Ramos (cell line): ENCODE results near the gene NOS2.
"Not testable (repeated sequence)": the region's sequence is repeated elsewhere in the genome, so short reads cannot be mapped to it uniquely, and the experiment has no call there.

Experiments
- in situ Hi-C: fragments of 300-500 bp; cut with MboI; formaldehyde crosslinking; loops from one replicate; pipeline ENCODE4 v1.14.3; 2022; ENCODE audit warnings: low sequenced_read_pairs; ENCODE audit not compliant: unreplicated experiment

The NOS2 gene

GRCh38 chr17:27800522-27800921, at the start of gene NOS2:
TSS of gene NOS2 (minus strand) at chr17:27800529. CDS start at chr17:27798809, 1,720 bp downstream.
- in situ Hi-C loops, result loop anchor here (10.0 to 25.0 kb wide), 2 partner anchors 94 to 612 kb away; partner anchors contain the start of genes LYRM9 and SLC46A1

GRCh38 chr17:27849474-27850185, 49.3 kb upstream of the NOS2 start:
- in situ Hi-C loops, result loop anchor here (10.0 kb wide), 1 partner anchor 45 kb away; the partner anchor contains the start of gene LYRM9

- in situ Hi-C loops, result loop anchor here (10.0 kb wide), 1 partner anchor 46 kb away; the partner anchor contains the start of gene LYRM9
Observed at GRCh38 chr17:27848931-27849330, 48.6 kb upstream of the NOS2 start.

GRCh38 chr17:27846808-27847307, 46.5 kb upstream of the NOS2 start:
- in situ Hi-C loops, result loop anchor here (10.0 kb wide), 1 partner anchor 48 kb away; the partner anchor contains the start of gene LYRM9

- in situ Hi-C loops, result loop anchor here (10.0 kb wide), 1 partner anchor 49 kb away; the partner anchor contains the start of gene LYRM9
Observed at GRCh38 chr17:27846042-27846655, 45.8 kb upstream of the NOS2 start.

GRCh38 chr17:27845264-27846041, 45.1 kb upstream of the NOS2 start:
- in situ Hi-C loops, result loop anchor here (10.0 kb wide), 1 partner anchor 49 kb away; the partner anchor contains the start of gene LYRM9

- in situ Hi-C loops, result loop anchor here (10.0 kb wide), 1 partner anchor 54 kb away; the partner anchor contains the start of gene LYRM9
Observed at GRCh38 chr17:27840688-27841087, 40.4 kb upstream of the NOS2 start.

- in situ Hi-C loops, result loop anchor here (10.0 kb wide), 1 partner anchor 54 kb away; the partner anchor contains the start of gene LYRM9
Observed at GRCh38 chr17:27840406-27840678, 40.0 kb upstream of the NOS2 start.

GRCh38 chr17:27839571-27840405, 39.5 kb upstream of the NOS2 start:
- in situ Hi-C loops, result loop anchor here (10.0 kb wide), 1 partner anchor 55 kb away; the partner anchor contains the start of gene LYRM9

- in situ Hi-C loops, result not testable (repeated sequence)
Observed at GRCh38 chr17:27838607-27839006, 38.3 kb upstream of the NOS2 start.

- in situ Hi-C loops, result not testable (repeated sequence)
Observed at GRCh38 chr17:27837769-27838168, 37.4 kb upstream of the NOS2 start.

- in situ Hi-C loops, result no loop called here
Observed at GRCh38 chr17:27836651-27837050, 36.3 kb upstream of the NOS2 start.

- in situ Hi-C loops, result no loop called here
Observed at GRCh38 chr17:27834571-27834970, 34.2 kb upstream of the NOS2 start.

GRCh38 chr17:27832831-27833230, 32.5 kb upstream of the NOS2 start:
- in situ Hi-C loops, result no loop called here

GRCh38 chr17:27829888-27830287, 29.6 kb upstream of the NOS2 start:
- in situ Hi-C loops, result not testable (repeated sequence)

GRCh38 chr17:27829143-27829711, 28.9 kb upstream of the NOS2 start:
- in situ Hi-C loops, result not testable (repeated sequence)

- in situ Hi-C loops, result no loop called here
Observed at GRCh38 chr17:27825459-27825858, 25.1 kb upstream of the NOS2 start.

GRCh38 chr17:27824745-27825144, 24.4 kb upstream of the NOS2 start:
- in situ Hi-C loops, result loop anchor here (25.0 kb wide), 1 partner anchor 588 kb away; the partner anchor contains the start of gene SLC46A1

GRCh38 chr17:27824176-27824715, 23.9 kb upstream of the NOS2 start:
- in situ Hi-C loops, result loop anchor here (25.0 kb wide), 1 partner anchor 588 kb away; the partner anchor contains the start of gene SLC46A1
